Effector memory CD8-positive, alpha-beta T cell (primary cell): Measurements from ENCODE around the gene RAD54L2.
"Not testable (repeated sequence)": the region's sequence is repeated elsewhere in the genome, so short reads cannot be mapped to it uniquely, and the experiment has no call there.

Source experiments
- ATAC-seq: fragments of 150-1000 bp; cut with Tn5 transposase; replicated peaks from 2 replicates; pipeline ENCODE4 v1.10.0; 2021; ENCODE audit warnings: mild to moderate bottlenecking, moderate library complexity
- DNase-seq, 3 experiments: peaks; one replicate each; pipeline ENCODE4 v3.0.0; 2021
- H3K27ac Mint-ChIP-seq, 2 donors: one replicate each; pipeline ENCODE4 v1.8.0; 2022; ENCODE audit warnings: mild to moderate bottlenecking in 2 of 2, mixed read lengths in 2 of 2, moderate library complexity in 2 of 2
- H3K27me3 Mint-ChIP-seq, 2 donors: one replicate each; pipeline ENCODE4 v1.8.0; 2022; ENCODE audit warnings: mixed read lengths in 2 of 2
- H3K36me3 Mint-ChIP-seq: one replicate; pipeline ENCODE4 v1.8.0; 2022; ENCODE audit warnings: mild to moderate bottlenecking, moderate library complexity, mixed read lengths; ENCODE audit not compliant: insufficient read depth
- H3K4me1 Mint-ChIP-seq, 2 donors: one replicate each; pipeline ENCODE4 v1.8.0; 2022; ENCODE audit warnings: low read depth in 2 of 2, mixed read lengths in 2 of 2
- H3K4me3 Mint-ChIP-seq, 2 donors: one replicate each; pipeline ENCODE4 v1.8.0; 2022; ENCODE audit warnings: mild to moderate bottlenecking in 2 of 2, mixed read lengths in 2 of 2, moderate library complexity in 2 of 2
- H3K9me3 Mint-ChIP-seq, 2 donors: one replicate each; pipeline ENCODE4 v1.8.0; 2022; ENCODE audit warnings: mixed read lengths in 2 of 2

Gene RAD54L2

GRCh38 chr3:51524874-51525273 is 13.6 kb upstream of the RAD54L2 start:
- H3K27me3 Mint-ChIP-seq, H3K4me3 Mint-ChIP-seq, H3K9me3 Mint-ChIP-seq, H3K36me3 Mint-ChIP-seq, H3K27ac Mint-ChIP-seq, H3K4me1 Mint-ChIP-seq, ATAC-seq, DNase-seq: not testable (repeated sequence)

GRCh38 chr3:51530485-51530884 is 8.0 kb upstream of the RAD54L2 start:
- Mint-ChIP-seq H3K4me3 (no peak overlapping the region), H3K4me1 (no peaks in the 10 kb centered on the region), H3K27ac (no peak overlapping the region), H3K27me3 (peaks cover 12 to 26% of the 10 kb centered on the region in 2 donors), H3K9me3 (no peaks in the 10 kb centered on the region), H3K36me3 (no peaks in the 10 kb centered on the region)
- DNase-seq (no peak), ATAC-seq (no peak)

- Mint-ChIP-seq H3K4me3 (no peak overlapping the region), H3K36me3 (peaks cover 3% of the 10 kb centered on the region), H3K27ac (no peak overlapping the region), H3K27me3 (peaks cover 10 to 18% of the 10 kb centered on the region in 2 donors), H3K4me1 (peaks cover 17 to 22% of the 10 kb centered on the region in 2 donors), H3K9me3 (no peaks in the 10 kb centered on the region)
- DNase-seq (no peak), ATAC-seq (no peak)
Observed at GRCh38 chr3:51535146-51536019, 3.1 kb upstream of the RAD54L2 start.

GRCh38 chr3:51537631-51538030 is 888 bp upstream of the RAD54L2 start:
- not testable (repeated sequence) for H3K27me3 Mint-ChIP-seq, H3K9me3 Mint-ChIP-seq, DNase-seq, H3K36me3 Mint-ChIP-seq, ATAC-seq
- Mint-ChIP-seq H3K27ac (peak overlapping the region; percentile 84 to 92), H3K4me3 (peak overlapping the region; percentile 86 to 87), H3K4me1 (peaks cover 28 to 32% of the 10 kb centered on the region in 2 donors)

- DNase-seq (peak in 1 of 3 experiments; percentile 5), ATAC-seq (peak; percentile 18)
- no peaks in the 10 kb centered on the region for H3K9me3 Mint-ChIP-seq
- H3K27ac Mint-ChIP-seq, result peak overlapping the region; percentile 84 to 92
- H3K4me1 Mint-ChIP-seq, result peaks cover 28 to 32% of the 10 kb centered on the region in 2 donors
- no peaks in the 10 kb centered on the region for H3K27me3 Mint-ChIP-seq
- peak overlapping the region; percentile 86 to 87 for H3K4me3 Mint-ChIP-seq
- peaks cover 3% of the 10 kb centered on the region for H3K36me3 Mint-ChIP-seq
Observed at GRCh38 chr3:51538115-51538458, 432 bp upstream of the RAD54L2 start.

GRCh38 chr3:51539291-51539941 is 897 bp downstream of the RAD54L2 start:
- Mint-ChIP-seq H3K27me3 (no peaks in the 10 kb centered on the region), H3K9me3 (no peaks in the 10 kb centered on the region), H3K27ac (peak overlapping the region; percentile 84 to 92), H3K4me1 (peaks cover 30 to 32% of the 10 kb centered on the region in 2 donors), H3K36me3 (peaks cover 3% of the 10 kb centered on the region), H3K4me3 (peak overlapping the region; percentile 86 to 87)
- ATAC-seq (peak; percentile 60), DNase-seq (peak in 2 of 3 experiments; percentile 9 to 13)

GRCh38 chr3:51542596-51542995 is 4.1 kb downstream of the RAD54L2 start:
- not testable (repeated sequence) for DNase-seq, ATAC-seq, H3K27me3 Mint-ChIP-seq, H3K27ac Mint-ChIP-seq, H3K9me3 Mint-ChIP-seq, H3K4me3 Mint-ChIP-seq
- Mint-ChIP-seq H3K4me1 (peaks cover 25 to 29% of the 10 kb centered on the region in 2 donors), H3K36me3 (peaks cover 11% of the 10 kb centered on the region)

GRCh38 chr3:51544011-51544775 is 5.7 kb downstream of the RAD54L2 start:
- no peak for ATAC-seq
- Mint-ChIP-seq H3K4me1 (peaks cover 20 to 27% of the 10 kb centered on the region in 2 donors), H3K27ac (no peak overlapping the region), H3K9me3 (no peaks in the 10 kb centered on the region), H3K4me3 (no peak overlapping the region), H3K27me3 (no peaks in the 10 kb centered on the region), H3K36me3 (peaks cover 26% of the 10 kb centered on the region)
- no peak for DNase-seq

GRCh38 chr3:51547274-51547673 is 8.8 kb downstream of the RAD54L2 start:
- H3K4me3 Mint-ChIP-seq, result no peak overlapping the region
- peaks cover 38% of the 10 kb centered on the region for H3K36me3 Mint-ChIP-seq
- peaks cover 0 to 6% of the 10 kb centered on the region in 2 donors for H3K4me1 Mint-ChIP-seq
- DNase-seq, result no peak
- ATAC-seq, result no peak
- no peaks in the 10 kb centered on the region for H3K27me3 Mint-ChIP-seq
- no peaks in the 10 kb centered on the region for H3K9me3 Mint-ChIP-seq
- H3K27ac Mint-ChIP-seq, result peak overlapping the region in 1 of 2 donors; percentile 49

GRCh38 chr3:51549311-51549710 is 10.8 kb downstream of the RAD54L2 start:
- H3K4me3 Mint-ChIP-seq, result no peak overlapping the region
- no peak for DNase-seq

GRCh38 chr3:51550080-51550819 is 11.7 kb downstream of the RAD54L2 start:
- ATAC-seq, result no peak
- Mint-ChIP-seq H3K4me3 (no peak overlapping the region), H3K27me3 (no peaks in the 10 kb centered on the region), H3K4me1 (peaks cover 0 to 4% of the 10 kb centered on the region in 2 donors), H3K36me3 (peaks cover 56% of the 10 kb centered on the region), H3K27ac (peak overlapping the region; percentile 25 to 46), H3K9me3 (no peaks in the 10 kb centered on the region)
- no peak for DNase-seq

More at GRCh38 chr3:51549311-51549710, 10.8 kb downstream of the RAD54L2 start:
- Mint-ChIP-seq H3K27ac (peak overlapping the region in 1 of 2 donors; percentile 25), H3K36me3 (peaks cover 49% of the 10 kb centered on the region), H3K27me3 (no peaks in the 10 kb centered on the region), H3K4me1 (peaks cover 0 to 4% of the 10 kb centered on the region in 2 donors), H3K9me3 (no peaks in the 10 kb centered on the region)
- no peak for ATAC-seq

GRCh38 chr3:51557993-51558392 is 19.5 kb downstream of the RAD54L2 start:
- Mint-ChIP-seq H3K4me3 (no peak overlapping the region), H3K27me3 (no peaks in the 10 kb centered on the region), H3K4me1 (peaks cover 5 to 8% of the 10 kb centered on the region in 2 donors), H3K9me3 (no peaks in the 10 kb centered on the region), H3K36me3 (peaks cover 26% of the 10 kb centered on the region), H3K27ac (no peak overlapping the region)
- ATAC-seq (no peak), DNase-seq (no peak)
